22Rv1 (cell line): ENCODE measurements around the gene STBD1.

Experiments used
- ZFX ChIP-seq: fragments of 450-650 bp; IDR thresholded peaks from 2 replicates; pipeline ENCODE4 v1.6.1; 2017; ENCODE audit warnings: antibody characterized with exemption, borderline replicate concordance
- TF ChIP-seq, protein P1 (sequence below): fragments of 450-650 bp; IDR thresholded peaks from 2 replicates; pipeline ENCODE4 v1.5.1; 2017; ENCODE audit warnings: mild to moderate bottlenecking

DNA sequence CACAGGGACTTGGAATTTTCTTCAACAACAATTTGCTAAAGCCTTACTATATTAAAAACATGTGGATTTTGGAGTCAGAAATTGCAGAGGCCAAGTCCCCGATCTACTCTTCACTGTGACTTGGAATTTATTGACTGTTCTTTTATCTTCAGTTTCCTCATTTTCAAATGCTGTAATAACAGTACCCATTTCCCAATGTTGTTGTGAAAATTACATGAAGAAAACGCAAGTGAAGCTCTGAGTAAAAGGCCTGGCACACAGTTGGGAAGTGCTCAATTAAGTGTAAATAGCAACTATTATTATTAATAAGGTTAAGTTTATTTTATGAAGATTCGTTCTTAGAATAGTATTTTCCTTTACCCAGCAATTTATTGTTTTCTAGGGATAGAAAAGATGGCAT lies 15.7 kb downstream of the STBD1 start:
- TF ChIP-seq, protein P1, sequence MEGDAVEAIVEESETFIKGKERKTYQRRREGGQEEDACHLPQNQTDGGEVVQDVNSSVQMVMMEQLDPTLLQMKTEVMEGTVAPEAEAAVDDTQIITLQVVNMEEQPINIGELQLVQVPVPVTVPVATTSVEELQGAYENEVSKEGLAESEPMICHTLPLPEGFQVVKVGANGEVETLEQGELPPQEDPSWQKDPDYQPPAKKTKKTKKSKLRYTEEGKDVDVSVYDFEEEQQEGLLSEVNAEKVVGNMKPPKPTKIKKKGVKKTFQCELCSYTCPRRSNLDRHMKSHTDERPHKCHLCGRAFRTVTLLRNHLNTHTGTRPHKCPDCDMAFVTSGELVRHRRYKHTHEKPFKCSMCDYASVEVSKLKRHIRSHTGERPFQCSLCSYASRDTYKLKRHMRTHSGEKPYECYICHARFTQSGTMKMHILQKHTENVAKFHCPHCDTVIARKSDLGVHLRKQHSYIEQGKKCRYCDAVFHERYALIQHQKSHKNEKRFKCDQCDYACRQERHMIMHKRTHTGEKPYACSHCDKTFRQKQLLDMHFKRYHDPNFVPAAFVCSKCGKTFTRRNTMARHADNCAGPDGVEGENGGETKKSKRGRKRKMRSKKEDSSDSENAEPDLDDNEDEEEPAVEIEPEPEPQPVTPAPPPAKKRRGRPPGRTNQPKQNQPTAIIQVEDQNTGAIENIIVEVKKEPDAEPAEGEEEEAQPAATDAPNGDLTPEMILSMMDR: no peak
- TF ChIP-seq ZFX: no peak
